SHP77 (cell line): Measurements from ENCODE around the gene LMX1B.
A peak's percentile ranks its signal among the peaks of the same experiment; 100 is the strongest.
"Not testable (repeated sequence)": the region's sequence is repeated elsewhere in the genome, so short reads cannot be mapped to it uniquely, and the experiment has no call there.

ENCODE experiments used
- DNase-seq, 2 experiments: peaks; one replicate each; lab custom pipeline; 2025; lab: John Stamatoyannopoulos, UW

LMX1B gene

DNA sequence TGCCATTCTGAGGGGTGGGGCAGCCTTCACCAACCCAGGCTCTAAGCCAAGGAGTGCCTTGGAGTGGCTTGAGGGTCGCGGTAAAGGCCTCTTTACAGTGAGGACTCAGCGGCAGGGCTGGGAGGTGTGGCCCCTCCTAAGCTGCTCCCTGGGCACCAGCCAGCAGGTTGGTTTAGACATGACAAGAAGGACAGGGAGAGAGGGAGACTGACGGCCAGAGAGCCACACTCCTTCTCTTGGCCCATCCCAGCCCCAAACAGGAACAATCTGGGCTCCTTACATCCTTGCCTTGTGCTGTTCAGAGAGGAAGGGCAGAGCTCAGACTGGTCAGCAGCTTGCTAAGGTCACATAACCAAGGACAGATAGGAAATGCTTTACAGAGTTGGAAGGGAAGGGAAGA, 94.5 kb downstream of the LMX1B start:
- DNase-seq = no peak

DNA sequence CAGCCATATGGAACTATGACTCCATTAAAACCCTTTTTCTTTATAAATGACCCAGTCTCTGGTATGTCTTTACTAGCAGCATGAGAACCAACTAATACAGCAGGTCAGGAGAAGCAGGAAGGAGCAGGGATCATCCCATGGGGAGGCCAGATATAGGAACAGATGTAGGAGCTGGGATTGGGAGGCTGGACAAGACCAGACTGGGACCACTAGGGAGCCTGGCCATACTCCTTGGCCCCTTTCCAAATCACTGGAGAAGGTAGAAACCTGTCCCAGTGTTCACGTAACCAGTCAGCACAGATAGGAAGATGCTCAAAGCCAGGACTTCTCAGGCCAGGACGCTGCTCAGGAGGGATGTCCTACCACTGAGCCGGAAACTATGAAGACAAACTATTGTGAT, 95.5 kb downstream of the LMX1B start:
- no peak for DNase-seq

DNA sequence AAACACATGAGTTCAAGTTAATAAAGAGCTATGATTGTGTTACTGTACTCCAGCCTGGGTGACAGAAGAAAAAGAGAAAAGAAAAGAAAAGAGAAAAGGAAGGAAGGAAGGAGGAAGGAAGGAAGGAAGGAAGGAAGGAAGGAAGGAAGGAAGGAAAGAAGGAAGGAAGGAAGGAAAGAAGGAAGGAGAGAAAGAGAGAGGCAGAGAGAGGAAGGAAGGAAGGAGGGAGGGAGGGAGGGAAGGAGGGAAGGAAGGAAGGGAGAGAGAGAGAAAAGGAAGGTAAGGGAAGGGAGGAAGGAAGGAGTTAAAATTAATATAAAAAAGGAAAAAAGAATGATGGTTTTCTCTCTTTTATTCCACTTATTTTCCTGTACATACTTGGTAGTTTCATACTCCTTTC, 101.7 kb downstream of the LMX1B start:
- no peak for DNase-seq

DNA sequence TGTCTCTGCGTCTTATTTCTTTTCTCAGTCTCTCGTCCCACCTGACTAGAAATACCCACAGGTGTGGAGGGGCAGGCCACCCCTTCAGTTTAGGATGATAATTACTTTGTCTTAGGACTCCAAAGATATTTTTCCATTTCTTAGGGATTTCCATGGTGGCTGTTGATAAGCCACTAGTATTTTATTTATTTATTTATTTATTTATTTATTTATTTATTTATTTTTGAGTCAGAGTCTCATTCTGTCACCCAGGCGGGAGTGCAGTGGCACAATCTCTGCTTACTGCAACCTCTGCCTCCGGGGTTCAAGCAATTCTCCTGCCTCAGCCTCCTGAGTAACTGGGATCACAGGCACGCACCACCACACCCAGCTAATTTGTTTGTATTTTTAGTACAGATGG, 103.7 kb downstream of the LMX1B start:
- DNase-seq = not testable (repeated sequence)

DNA sequence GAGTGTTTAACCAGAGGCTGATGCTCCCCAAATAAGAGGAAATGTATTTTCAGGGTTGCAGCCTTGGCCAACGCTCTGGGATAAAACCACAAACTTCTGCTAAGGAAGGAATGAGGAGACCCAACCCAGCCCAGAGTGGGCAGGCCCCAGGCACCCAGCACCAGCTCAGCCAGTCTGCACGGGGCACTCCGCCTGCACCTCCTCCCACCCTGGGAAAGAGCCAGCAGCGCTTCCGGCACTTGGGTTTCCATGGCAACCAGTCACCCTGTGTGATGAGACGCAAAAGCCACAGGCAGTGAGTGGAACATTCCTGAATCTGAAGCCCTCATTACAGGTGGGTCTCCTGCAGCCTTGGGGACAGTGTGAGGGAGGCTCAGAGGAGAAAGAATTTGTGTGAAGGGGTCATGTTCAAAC, 105.9 kb downstream of the LMX1B start:
- DNase-seq = peak; percentile 57 to 75

DNA sequence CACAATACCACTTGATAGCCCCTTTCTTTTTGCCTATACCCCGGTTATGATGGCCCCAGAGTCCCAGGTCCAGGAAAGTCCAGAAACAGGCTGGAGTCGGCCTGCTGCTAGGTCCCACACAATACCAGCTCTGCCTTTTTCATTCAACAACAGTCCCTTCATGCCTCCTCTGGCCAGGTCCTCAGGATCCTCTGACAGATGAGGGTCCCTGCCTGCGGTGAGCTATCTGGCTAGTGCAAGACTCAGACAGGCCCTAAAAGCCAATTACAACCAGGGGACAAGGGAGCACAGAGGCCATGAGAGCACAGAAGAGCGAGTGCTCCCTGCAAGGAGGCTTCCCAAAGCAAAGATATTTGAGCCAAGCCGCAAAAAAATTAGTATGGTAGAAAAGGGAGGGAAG, 106.3 kb downstream of the LMX1B start:
- no peak for DNase-seq

DNA sequence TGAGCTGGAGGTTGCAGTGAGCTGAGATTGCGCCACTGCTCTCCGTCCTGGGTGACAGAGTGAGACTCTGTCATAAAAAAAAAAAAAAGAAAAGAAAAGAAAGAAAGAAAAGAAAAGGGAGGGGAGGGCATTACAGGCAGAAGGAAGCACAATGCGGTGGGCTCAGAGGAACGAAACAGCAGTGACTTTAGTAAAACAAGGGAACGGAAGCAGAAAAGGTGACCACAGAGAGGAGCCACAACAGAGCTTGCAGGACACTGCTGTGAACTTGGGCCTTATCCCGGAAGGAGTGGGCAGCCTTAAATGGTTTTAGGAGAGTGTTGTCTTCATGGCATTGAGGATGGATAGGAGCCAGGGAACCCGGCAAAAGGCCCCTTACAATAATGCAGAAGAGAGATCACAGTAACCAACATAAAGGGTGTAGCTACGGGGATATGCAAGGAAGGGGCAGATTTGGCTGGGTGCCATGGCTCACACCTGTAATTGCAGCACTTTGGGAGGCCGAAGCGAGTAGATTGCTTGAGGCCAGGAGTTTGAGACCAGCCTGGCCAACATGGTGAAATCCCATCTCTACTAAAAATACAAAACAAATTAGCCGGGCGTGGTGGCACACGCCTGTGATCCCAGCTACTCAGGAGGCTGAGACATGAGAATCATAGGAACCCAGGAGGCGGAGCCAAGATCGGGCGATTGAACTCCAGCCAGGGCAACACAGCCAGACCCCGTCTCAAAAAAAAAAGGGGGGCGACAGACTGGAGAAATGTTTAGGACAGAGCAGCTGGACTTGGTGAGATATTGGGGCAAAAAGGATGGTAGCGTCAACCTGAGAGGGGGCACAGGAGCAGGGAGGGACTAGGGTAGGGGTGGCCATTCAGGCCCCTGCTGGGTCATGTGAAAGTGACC, 107.2 kb downstream of the LMX1B start:
- no peak for DNase-seq

DNA sequence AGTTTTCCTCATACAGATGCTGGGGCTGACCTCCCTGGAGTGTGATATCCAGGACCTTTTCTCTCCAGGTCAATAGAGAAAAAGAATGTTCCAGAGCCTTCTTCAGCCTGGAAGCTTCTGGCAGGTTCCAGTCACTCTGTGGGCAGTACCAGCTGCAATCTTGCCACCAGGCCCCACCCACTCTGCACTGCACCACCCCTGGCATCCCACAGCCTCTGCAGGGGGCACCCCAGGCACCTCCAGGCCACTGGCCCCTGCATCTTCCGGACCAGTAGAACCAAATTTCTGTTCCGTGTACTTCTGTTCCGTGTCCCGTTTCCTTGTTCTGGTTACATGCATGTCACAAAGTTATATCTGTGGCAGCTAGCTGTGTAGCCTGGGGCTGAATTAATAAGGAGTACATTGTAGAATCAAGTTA, 107.8 kb downstream of the LMX1B start:
- no peak for DNase-seq

DNA sequence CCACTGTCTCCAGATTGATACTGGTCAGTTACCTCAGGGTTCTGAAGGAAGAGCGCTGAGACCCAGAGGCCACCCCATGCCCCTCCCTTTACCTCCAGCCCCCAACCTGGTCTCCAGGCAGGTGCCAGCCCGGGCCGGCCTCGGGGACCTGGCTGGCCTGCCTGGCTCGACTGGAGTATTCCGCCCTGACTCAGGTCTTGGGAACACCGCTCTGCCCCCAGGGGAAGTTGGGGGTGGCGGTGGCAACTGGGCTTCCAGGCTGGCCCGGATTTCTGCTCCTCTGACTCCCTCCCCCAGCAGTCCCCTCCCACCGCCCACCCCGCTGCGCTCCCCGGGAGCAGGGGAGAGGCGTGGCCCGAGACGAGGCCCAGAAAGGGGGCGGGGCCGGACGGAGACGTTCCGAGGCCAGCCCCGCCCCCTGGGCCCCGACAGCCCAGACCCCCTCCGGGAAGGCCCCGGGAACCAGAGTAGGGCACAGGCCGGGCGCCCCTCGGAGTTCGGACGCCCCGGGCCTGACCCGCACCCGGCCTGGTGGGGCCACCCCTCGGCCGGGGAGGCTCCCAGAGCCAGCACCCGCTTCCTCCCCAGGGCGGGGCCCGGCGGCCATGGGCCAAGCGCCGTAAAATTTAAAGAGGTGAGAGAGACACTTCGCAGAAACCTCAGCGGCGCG, 108.7 kb downstream of the LMX1B start:
- peak; percentile 36 to 43 for DNase-seq

DNA sequence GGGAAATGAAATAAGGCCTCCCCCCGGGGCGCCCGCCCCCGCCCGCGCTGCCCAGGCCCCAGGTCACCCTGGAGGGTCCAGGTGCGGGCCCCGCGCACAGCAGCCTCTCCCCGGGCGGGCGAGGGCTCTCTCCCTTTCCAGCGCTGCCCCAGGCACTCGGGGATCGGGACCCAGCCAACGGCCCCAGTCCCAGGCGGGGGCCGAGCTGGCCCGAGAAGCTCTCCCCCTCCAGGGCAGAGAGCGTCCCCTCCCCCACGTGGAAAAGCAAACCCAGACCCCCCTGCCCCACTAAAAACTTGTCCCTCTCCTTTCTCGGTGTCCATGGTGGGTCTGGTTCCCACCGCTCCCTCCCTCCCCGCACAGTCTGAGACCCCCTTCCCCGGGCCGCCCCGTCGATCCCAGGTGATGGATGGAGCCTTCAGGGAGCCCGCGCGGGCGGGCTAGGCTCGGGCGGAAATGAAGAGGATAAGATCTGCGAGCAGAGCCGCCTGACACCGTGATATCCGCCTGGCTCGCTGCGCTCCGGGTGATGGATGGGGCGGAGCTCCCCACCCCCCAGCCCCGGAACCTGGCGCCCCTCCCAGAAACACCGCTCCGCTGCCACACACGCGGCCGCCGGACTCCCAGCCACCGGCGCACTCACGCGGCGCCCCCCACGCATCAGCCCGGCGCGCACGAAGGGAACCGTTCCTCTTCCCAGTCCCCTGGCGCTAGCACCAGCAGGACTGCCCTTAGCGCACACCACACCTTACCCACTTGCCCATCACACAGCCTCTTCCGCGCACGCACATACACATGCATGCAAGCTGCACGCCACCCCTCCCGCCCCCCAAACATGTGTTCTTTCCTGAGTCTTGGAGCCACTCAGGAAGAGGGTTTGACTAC, 109.4 kb downstream of the LMX1B start:
- peak; percentile 22 to 33 for DNase-seq

DNA sequence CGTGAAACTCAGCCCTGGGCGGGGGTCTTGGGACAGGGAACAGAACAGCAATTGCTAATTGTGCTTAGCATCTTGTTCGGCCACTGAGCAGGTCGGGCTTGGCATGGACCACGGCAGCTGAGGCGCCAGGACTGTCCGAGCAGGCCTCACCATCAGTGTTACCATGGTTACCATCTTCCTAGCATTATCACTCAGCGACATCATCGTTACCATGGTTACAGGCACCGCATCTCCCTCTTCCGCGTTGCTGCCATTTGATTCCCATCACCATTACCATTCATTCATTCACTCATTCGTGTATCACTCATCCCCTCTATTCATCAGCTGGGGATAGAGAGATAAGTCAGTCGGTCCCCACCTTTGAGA, 110.1 kb downstream of the LMX1B start:
- no peak for DNase-seq

DNA sequence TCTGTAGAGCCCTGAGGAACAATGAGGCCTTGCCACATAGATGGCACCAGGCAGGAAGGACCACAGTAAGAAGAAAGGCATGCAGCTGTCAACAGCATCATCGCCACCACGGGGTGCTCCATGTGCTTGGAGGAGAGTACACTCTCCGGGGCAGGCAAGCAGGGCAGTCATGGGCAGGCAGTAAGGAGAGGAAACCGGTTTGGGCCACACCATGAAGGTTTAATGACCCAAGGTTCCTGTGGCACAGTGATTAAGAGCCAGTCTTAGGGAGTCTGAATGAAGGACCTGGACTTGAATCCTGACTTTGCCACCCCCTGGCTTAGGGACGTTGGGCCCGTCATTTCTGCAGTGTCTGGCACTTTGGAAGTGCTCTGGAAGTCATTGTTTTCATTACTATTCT, 110.5 kb downstream of the LMX1B start:
- DNase-seq = no peak

DNA sequence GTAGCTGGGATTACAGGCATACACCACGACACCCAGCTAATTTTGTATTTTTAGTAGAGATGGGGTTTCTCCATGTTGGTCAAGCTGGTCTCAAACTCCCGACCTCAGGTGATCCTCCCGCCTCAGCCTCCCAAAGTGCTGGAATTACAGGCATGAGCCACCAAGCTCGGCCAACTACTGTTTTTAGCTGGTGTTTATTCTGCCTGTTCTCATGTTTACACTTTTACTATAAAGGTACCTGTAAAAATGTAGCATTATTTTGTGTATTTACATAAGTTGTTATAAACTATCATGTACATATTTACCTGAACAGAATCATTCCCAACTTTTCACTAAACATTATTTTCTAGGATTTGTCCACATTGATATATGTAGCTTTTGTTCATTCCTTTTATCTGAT, 111.8 kb downstream of the LMX1B start:
- not testable (repeated sequence) for DNase-seq

DNA sequence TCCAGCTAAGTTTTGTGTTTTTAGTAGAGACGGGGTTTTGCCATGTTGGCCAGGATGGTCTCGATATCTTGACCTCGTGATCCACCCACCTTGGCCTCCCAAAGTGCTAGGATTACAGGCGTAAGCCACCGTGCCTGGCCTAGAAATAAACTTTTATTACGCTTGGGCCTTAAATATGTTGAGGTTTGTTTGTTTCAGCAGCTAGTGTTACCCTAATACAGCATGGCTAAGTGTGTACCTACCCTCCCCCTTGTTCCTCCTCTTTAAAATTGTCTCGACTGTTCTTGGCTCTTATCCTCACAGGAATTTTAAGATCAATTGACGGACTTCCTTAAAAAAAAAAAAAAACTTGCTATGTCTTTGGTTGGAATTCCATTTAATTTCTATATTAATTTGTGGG, 114.5 kb downstream of the LMX1B start:
- DNase-seq = not testable (repeated sequence)

DNA sequence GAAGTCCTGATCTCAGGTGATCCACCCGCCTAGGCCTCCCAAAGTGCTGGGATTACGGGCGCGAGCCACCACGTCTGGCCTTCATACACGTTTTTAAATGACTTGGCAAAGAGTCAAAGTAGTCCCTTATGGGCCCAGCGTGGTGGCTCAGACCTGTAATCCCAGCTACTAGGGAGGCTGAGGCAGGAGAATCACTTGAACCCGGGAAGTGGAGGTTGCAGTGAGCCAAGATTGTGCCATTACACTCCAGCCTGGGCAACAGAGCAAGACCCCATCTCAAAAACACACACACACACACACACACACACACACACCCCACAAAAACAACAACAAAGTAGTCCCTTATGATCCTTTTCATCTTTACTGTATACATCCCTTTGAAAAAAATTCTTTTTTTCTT, 116.9 kb downstream of the LMX1B start:
- DNase-seq = not testable (repeated sequence)

DNA sequence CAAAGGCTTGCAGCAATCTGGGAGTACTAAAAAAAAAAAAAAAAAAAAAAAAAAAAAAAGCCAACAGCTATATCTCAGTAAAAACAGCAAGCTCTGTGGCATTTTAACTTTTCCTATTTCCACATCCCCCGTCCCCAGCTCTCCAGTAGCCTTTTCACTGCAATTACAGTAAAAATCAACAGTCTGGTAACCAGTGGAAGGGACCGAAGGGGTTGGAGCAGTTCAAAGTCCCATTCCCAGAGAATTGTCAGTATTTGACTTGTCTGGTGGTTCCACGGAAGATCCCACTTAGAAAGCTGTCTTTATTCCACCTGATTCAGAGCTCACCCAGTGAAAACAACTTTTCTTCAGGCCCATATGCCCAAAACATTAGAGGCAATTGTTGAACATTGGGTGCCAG, 119.3 kb downstream of the LMX1B start:
- no peak for DNase-seq

DNA sequence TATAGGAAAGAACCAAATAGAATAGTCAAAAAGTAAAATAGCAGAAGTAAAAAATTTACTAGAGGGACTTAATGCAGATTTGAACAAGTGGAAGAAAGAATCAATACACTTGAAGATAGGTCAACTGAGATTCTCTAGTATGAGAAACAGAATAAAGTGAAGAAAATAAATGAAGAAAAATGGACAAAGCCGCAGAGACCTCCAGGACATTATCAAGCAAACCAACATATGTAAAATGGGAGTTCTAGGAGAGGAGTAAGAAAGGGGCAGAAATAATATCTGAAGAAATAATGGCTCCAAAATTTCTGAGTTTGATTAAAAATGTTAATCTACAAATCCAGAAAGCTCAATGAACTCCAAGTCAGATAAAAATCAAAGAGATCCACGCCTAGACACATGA, 121.1 kb downstream of the LMX1B start:
- DNase-seq = no peak

DNA sequence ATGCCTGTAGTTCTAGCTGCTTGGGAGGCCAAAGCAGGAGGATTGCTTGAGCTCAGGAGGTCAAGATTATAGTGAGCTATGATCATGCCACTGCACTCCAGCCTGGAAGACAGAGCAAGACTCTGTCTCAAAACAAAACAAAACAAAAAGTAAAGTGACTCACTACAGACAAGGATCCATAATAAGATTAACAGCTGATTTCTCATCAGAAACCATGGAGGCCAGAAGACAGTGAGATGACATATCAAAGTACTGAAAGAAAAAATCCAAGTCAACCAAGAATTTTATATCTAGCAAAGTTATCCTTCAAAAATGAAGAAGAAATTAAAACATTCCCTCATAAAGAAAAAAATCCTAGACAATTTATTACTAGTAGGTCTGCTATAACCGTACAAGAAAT, 121.8 kb downstream of the LMX1B start:
- no peak for DNase-seq

DNA sequence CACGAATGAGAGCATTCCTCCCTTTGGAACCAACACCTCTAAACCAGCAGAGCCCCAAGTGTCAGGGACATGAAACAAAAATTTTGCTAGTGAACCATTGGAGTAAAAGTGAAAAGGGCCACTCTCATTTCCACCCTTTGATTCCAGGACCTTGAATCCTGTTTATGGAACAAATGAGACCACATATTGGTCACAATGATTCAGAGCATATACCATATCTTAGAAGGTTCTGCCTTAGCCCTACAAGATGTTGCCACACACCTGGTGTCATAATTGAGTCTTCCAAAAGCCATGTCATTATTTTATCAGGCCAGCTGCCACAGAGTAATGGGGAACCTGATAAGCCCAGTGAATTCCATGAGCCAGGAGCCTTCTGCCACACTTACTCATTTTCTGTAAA, 124.8 kb downstream of the LMX1B start:
- DNase-seq = no peak

DNA sequence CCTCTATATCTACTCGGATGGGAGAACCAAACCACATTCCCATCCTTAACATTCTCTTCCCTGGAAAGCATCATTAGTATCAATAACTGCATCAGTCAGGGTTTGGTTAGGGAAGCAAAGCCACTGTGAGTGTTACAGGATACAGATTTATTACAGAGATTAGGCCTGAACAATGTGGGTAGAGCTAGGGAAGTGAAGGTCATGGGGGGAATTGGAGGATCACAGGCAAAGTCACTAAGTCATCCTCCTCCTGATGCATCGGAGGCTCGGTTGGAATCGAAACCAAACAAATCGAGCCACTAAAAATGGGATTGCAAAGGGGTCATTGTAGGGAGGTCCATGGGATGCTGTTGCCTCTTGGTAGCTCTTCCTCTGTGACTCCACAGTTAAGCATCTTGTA, 129.3 kb downstream of the LMX1B start:
- no peak for DNase-seq

DNA sequence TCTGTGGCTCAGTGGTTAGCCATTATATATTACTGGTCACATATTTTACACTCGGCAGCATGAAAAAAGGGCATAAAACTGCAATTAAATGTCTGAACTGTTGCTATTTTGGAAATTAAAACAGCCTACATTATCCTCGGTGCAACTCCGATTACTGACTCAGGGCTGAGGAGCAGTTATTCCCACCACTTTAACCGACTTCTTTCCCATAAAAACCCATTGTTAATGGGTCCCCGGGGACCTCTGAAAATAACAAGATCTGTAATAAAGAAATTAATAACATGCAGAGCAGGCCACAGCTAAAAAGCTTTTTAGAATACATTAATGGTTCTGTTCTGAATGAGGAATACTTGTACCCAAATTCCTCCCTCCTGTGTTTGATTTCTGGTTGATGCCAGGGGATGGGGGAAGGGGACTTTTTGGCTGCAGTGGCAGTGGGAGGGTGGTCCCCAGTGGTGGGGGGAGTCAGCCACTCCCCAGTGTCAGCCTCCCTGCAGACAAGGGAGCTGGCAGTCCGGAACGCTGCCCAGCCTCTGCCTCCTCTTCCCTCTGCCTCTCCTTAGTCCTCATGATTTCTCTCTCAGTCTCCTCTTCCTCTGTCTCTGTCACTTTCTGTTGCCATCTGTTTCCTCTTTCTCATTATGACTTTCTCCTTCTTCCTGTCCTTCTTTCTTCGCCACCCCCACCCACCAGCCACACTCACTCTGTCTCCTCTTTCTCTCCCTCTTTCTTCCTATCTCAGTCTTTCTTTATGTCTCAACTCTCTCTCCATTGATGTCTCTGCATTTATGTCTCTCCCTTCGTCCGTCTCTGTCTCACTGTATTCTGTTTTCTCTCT, 132.1 kb downstream of the LMX1B start:
- no peak for DNase-seq
